GM12801 (cell line): ENCODE data around the gene KLHDC10.

Experiments used
- CTCF ChIP-seq: IDR thresholded peaks from one replicate; pipeline ENCODE4 v1.5.1; 2011; ENCODE audit warnings: control low read depth; ENCODE audit not compliant: insufficient read length; ENCODE audit errors: extremely low read depth

The KLHDC10 gene

GRCh38 chr7:130069179-130069977, 956 bp upstream of the KLHDC10 start:
- no peak for TF ChIP-seq CTCF

DNA sequence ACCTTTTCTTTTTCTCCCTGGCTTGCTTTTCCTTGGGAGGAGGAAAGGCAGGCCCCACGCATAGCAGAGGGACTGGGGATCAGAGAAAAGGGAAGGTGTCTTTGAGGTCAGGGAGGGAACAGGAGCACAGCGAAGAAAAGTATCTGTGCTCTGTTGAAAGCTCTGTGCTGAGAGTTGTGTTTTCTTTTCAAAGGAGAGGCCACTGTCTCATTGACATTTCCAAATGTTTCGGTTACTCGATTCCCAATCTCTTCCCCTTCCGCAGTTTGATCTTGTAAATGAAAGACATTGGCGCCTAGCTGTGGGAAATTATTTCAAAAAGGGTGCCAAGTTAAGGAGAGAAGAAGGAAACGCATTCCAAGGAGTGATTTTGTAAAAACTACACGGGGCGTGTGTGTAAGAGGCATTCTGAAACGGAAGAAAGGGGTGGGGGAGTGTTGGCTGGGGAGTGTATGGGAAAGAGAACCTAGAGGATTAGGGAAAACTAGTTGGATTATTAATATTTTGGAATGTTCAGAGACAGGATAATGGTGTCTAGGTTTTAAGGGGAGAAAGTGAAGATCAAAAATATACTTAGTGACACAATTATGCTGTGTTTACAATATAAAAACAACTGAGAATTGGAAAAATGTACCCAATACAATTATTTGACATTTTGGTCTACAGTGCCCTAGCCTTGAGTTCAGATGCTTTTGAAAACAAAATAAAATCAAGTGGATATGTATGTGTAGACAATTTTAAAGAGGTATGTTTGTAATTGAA, 708 bp downstream of the KLHDC10 start:
- no peak for TF ChIP-seq CTCF

- TF ChIP-seq CTCF = no peak
These were observed 1.6 kb downstream of the KLHDC10 start for GRCh38 chr7:130071701-130072622.

DNA sequence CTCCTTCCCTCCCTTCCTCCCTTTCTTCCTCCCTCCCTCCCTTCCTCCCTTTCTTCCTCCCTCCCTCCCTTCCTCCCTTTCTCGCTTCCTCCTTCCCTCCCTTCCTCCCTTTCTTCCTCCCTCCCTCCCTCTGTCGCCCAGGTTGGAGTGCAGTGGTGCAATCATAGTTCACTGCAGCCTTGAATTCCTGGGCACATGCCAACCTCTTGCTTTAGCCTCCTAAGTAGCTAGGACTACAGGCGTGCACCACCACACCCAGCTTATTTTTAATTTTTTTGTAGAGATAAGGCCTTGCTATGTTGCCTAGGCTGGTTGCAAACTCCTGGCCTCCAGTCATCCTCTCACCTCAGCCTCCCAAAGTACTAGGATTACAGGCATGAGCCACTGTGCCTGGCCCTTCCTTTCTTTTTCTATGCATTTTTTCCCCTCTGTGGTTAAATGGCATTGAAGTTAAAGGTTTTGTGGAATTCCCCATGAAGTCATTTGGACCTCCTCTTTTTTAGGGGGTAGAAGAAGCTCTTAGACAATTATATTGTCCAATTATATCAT, 9.6 kb downstream of the KLHDC10 start:
- TF ChIP-seq CTCF = no peak

GRCh38 chr7:130084037-130084875, 13.9 kb downstream of the KLHDC10 start:
- no peak for TF ChIP-seq CTCF

- TF ChIP-seq CTCF = no peak
These were observed 16.6 kb downstream of the KLHDC10 start for GRCh38 chr7:130086938-130087337.
